ENCODE results near the gene HOXC11.

Gene HOXC11

DNA sequence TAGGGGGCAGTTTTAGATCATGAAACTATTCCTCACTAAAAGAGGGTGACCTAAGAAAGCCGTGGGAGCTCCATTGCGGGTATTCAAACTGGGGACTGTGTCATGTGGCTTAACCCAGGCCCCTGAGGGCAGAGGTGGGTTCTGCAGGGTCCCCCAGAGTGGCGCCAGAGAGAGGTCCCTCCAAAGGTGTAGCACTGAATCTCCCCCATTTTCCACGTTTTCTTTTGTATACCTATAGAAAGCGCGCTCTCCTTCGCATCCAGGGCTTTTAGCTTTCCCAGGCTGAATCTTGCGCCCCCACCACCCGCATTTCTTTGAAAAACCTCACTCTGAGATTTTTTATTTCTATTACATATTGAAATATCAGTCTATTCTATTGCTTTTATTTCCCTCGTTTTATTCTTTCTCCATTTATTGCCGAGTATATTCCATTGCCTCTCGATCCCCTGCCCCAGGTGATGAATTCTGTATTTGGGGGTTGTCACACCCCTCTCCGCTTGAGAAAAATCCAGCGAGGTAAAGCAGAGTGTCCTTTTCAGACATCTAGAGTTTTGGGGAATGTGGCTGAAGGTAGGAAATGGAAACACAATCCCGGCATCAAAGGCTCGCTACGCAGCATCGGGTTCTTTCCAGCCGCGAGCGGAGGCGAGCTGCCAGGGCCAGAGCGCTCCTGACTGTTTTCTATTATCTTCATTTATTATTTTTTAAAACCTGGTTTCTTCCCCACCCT is 35.2 kb upstream of the HOXC11 start:
- no peak overlapping the region for H3K4me3 ChIP-seq (ENCODE audit: low read depth, low read length)
- DNase-seq (ENCODE audit: low read depth), result no peak
- TF ChIP-seq MYC (IDR thresholded peaks at IDR 0.05; ENCODE audit: low read depth, low read length) (no peak), POLR2A (IDR thresholded peaks at IDR 0.05; ENCODE audit: extremely low read depth, insufficient read length) (no peak)
- TF ChIP-seq, protein P1, sequence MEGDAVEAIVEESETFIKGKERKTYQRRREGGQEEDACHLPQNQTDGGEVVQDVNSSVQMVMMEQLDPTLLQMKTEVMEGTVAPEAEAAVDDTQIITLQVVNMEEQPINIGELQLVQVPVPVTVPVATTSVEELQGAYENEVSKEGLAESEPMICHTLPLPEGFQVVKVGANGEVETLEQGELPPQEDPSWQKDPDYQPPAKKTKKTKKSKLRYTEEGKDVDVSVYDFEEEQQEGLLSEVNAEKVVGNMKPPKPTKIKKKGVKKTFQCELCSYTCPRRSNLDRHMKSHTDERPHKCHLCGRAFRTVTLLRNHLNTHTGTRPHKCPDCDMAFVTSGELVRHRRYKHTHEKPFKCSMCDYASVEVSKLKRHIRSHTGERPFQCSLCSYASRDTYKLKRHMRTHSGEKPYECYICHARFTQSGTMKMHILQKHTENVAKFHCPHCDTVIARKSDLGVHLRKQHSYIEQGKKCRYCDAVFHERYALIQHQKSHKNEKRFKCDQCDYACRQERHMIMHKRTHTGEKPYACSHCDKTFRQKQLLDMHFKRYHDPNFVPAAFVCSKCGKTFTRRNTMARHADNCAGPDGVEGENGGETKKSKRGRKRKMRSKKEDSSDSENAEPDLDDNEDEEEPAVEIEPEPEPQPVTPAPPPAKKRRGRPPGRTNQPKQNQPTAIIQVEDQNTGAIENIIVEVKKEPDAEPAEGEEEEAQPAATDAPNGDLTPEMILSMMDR (IDR thresholded peaks at IDR 0.05; ENCODE audit: low read depth, low read length), result no peak

- DNase-seq (ENCODE audit: low read depth), result peak; percentile 36
- no peak within 1 kb of the TSS for H3K4me3 ChIP-seq (ENCODE audit: low read depth, low read length)
- TF ChIP-seq MYC (IDR thresholded peaks at IDR 0.05; ENCODE audit: low read depth, low read length) (no peak), POLR2A (IDR thresholded peaks at IDR 0.05; ENCODE audit: extremely low read depth, insufficient read length) (no peak)
- TF ChIP-seq, protein P1 (IDR thresholded peaks at IDR 0.05; ENCODE audit: low read depth, low read length), result no peak
- TF ChIP-seq, protein P2, sequence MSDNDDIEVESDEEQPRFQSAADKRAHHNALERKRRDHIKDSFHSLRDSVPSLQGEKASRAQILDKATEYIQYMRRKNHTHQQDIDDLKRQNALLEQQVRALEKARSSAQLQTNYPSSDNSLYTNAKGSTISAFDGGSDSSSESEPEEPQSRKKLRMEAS (IDR thresholded peaks at IDR 0.05; ENCODE audit: low read depth, low read length), result peak; percentile 95
Observed at GRCh38 chr12:53938326-53939140, 34.4 kb upstream of the HOXC11 start, which contains the start of gene HOXC13. TSS of gene HOXC13 (plus strand) at chr12:53938831. CDS start at chr12:53938907, 76 bp downstream.

DNA sequence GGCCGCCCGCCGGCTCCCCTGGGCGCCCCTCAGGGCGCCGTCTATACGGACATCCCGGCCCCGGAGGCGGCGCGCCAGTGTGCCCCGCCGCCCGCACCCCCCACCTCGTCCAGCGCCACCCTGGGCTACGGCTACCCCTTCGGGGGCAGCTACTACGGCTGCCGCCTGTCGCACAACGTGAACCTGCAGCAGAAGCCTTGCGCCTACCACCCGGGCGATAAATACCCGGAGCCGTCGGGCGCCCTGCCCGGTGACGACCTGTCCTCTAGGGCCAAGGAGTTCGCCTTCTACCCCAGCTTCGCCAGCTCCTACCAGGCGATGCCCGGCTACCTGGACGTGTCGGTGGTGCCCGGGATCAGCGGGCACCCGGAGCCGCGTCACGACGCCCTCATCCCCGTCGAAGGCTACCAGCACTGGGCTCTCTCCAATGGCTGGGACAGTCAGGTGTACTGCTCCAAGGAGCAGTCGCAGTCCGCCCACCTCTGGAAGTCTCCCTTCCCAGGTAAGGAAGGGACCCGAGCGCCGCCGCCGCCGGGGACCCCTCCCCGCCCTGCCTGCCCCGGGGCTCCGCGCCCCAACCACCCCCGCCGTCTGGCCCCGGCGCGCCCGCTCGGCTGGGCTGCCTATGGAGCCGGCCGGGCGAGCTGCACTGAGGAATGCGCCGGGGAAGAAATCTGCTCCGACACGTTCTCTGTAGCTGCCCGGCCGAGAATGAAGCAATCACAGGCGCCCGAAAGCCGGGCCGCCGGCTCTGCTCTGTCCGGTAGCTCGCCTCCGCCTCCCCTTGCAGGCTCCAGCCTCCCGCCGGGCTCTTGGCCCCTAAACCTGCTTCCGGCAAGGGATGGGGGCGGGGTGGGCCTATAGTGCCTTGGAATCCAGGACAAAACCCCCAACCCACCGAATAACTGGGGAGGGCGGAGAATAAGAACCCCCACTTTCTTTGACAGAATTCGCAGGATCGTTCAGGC is 33.5 kb upstream of the HOXC11 start:
- no peak for TF ChIP-seq MYC (IDR thresholded peaks at IDR 0.05; ENCODE audit: low read depth, low read length)
- TF ChIP-seq, protein P1 (IDR thresholded peaks at IDR 0.05; ENCODE audit: low read depth, low read length), result no peak
- no peak for TF ChIP-seq POLR2A (IDR thresholded peaks at IDR 0.05; ENCODE audit: extremely low read depth, insufficient read length)
- TF ChIP-seq, protein P2 (IDR thresholded peaks at IDR 0.05; ENCODE audit: low read depth, low read length), result no peak
- no peak overlapping the region for H3K4me3 ChIP-seq (ENCODE audit: low read depth, low read length)

DNA sequence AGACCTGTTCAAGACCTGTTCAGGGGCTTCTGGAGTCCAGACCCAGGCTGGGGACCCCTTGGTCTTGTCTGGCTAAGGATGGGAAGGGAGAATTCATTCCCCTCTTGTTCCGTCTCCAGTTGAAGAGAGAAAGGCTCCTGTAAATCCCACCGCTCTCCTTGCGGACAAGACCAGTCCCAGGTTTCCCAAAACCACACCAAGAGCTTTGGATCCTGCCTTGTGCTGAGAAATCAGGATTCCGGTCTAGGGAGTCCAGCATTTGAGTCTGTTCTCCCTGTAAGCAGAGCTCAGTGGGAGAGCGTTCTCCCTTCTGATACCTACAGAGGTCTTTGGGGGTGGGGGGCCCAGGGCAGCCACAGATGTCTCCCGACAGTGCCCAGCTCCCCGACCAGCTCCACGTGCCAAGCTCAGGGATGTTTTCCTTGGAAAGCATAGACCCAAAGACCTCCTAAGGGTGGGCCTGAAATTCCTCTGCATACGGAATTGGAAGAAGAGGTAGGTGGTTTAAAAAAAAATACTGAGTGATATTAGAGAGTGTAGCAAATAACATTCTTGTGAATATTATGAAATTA is 32.4 kb upstream of the HOXC11 start:
- no peak overlapping the region for H3K4me3 ChIP-seq (ENCODE audit: low read depth, low read length)
- TF ChIP-seq POLR2A (IDR thresholded peaks at IDR 0.05; ENCODE audit: extremely low read depth, insufficient read length), result no peak
- TF ChIP-seq, protein P1 (IDR thresholded peaks at IDR 0.05; ENCODE audit: low read depth, low read length), result no peak
- TF ChIP-seq, protein P2 (IDR thresholded peaks at IDR 0.05; ENCODE audit: low read depth, low read length), result no peak
- no peak for DNase-seq (ENCODE audit: low read depth)

More for the DNA sequence above, 33.5 kb upstream of the HOXC11 start:
- DNase-seq (ENCODE audit: low read depth), result no peak

DNA sequence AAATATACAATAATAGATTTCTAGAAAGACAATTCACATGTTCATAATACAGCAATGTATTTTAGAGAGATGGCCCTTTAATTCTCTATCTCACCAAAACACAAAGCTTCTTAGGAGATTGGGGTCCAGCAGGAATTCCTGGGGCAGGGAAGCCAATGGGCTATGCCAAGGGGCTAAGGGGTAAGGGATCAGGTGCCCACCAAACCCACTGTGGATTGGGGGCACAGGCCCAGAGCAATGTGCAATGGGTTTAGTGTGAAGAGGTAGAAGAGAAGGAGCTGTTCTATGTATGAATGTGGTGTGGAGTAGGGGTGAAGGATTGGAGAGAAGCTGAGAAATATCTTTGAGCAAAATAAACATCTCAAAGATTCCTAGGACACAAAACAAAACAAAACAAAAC is 31.7 kb upstream of the HOXC11 start:
- TF ChIP-seq MYC (IDR thresholded peaks at IDR 0.05; ENCODE audit: low read depth, low read length), result no peak
- TF ChIP-seq, protein P2 (IDR thresholded peaks at IDR 0.05; ENCODE audit: low read depth, low read length), result no peak
- TF ChIP-seq, protein P1 (IDR thresholded peaks at IDR 0.05; ENCODE audit: low read depth, low read length), result no peak
- TF ChIP-seq POLR2A (IDR thresholded peaks at IDR 0.05; ENCODE audit: extremely low read depth, insufficient read length), result no peak
- no peak for DNase-seq (ENCODE audit: low read depth)
- no peak overlapping the region for H3K4me3 ChIP-seq (ENCODE audit: low read depth, low read length)
